GM12875 (cell line): Measurements from ENCODE around the gene PCGF3.
A peak's percentile ranks its signal among the peaks of the same experiment; 100 is the strongest.

Experiments used
- H3K4me3 ChIP-seq: one replicate; pipeline ENCODE4 v1.5.1; 2011; ENCODE audit warnings: low read depth, low read length, control low read depth
- TF ChIP-seq, protein P1 (sequence below): IDR thresholded peaks from 2 replicates; pipeline ENCODE4 v1.5.1; 2011; ENCODE audit warnings: low read depth, mild to moderate bottlenecking, control low read depth, inconsistent platforms, low read length, moderate library complexity, borderline replicate concordance; ENCODE audit not compliant: insufficient read depth

Gene PCGF3

DNA sequence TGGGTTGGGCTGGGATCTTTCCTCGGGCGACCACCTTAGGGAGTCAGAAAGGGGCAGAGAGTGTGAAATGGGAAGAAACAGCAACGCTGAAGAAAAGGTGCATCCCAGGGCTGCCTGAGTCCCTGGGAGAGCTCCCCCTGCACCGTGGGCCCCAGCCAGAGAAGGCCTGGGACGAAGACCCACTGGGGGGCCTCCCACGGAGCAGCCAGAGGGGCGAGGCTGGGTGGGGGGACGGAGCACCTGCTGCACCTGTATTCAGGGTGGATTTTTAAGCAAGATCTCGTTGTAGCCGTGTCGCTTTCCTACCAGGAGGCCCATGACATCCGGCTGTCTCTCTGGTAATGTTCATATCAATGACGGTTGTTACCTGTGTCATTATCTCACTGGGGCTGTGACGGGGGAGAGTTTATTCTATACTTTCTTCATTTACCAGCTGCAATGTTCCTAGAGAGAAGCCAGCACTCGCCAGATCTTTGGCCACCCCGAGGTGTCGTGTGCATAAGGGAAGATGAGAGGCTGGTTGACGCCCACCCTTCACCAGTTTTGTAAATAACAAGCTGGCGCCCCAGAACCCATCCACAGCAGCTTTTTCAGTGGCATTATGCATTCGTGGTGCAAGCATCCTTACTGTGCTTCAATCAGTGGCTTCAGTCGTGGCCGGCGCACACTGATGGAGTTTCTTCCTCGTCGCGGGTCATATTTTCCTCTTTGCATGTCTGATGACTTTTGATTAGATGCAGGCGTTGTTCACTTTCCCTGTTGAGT lies 5.6 kb upstream of the PCGF3 start:
- no peak overlapping the region for H3K4me3 ChIP-seq
- TF ChIP-seq, protein P1, sequence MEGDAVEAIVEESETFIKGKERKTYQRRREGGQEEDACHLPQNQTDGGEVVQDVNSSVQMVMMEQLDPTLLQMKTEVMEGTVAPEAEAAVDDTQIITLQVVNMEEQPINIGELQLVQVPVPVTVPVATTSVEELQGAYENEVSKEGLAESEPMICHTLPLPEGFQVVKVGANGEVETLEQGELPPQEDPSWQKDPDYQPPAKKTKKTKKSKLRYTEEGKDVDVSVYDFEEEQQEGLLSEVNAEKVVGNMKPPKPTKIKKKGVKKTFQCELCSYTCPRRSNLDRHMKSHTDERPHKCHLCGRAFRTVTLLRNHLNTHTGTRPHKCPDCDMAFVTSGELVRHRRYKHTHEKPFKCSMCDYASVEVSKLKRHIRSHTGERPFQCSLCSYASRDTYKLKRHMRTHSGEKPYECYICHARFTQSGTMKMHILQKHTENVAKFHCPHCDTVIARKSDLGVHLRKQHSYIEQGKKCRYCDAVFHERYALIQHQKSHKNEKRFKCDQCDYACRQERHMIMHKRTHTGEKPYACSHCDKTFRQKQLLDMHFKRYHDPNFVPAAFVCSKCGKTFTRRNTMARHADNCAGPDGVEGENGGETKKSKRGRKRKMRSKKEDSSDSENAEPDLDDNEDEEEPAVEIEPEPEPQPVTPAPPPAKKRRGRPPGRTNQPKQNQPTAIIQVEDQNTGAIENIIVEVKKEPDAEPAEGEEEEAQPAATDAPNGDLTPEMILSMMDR: no peak

DNA sequence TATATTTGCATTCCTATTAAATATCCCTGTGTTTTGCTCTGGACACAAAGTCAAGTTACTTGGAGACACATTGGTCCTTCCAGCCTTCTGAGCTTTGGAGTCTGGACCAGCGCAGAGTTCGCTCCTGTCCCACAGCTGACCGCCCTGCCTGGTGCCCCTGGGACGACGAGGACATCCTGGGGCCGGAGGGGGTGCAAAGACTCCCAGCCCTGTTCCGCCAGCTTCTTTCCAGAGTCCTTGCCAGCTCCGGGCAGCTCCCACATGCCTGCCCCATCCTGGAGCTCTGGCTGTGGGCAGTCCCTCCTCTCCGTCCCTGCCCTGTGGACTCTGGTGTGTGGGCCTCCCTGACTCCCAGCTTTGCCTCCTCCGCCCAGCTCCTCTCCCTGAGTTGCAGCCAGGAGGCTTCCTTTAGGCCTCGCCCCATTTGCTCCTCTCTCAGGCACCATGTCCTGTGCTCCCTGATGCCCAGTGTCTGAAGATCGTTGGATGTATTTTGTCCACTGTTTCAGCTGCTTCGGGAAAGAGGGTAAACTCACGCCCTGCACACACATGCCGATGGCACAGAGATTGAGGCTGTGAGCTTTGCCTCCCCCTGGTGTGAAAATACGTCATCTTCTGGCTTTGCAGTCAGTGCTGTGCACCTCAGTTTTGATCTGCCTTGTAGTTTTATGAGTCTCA lies 4.9 kb upstream of the PCGF3 start:
- TF ChIP-seq, protein P1: no peak
- no peak overlapping the region for H3K4me3 ChIP-seq

DNA sequence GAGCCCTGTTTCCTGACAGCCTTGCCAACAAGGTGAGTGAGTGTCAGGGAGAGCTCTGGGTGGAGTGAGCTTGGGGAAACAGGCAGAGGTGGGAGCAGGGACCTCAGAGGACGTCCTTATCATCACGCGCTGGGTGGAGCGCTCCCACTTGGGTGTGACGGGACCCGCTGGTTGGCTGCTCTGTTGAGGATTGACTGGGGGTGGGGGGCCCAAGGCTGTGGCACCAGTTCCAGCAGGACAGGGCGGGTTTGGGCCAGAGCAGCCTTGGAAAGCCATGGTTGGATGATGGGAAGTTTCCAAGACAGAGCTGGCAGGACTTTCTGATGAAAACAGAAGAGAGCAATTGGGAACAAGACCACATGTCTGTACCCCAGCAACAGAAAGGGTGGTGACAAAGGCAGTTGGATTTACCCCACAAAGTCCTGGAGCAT lies 3.0 kb upstream of the PCGF3 start:
- H3K4me3 ChIP-seq: no peak overlapping the region
- TF ChIP-seq, protein P1: no peak

- no peak overlapping the region for H3K4me3 ChIP-seq
- TF ChIP-seq, protein P1: no peak
These were observed 2.1 kb upstream of the PCGF3 start for GRCh38 chr4:703336-704197.

GRCh38 chr4:704198-704891 lies 1.3 kb upstream of the PCGF3 start:
- H3K4me3 ChIP-seq: no peak overlapping the region
- TF ChIP-seq, protein P1: no peak

GRCh38 chr4:704971-705277 lies 708 bp upstream of the PCGF3 start:
- no peak overlapping the region for H3K4me3 ChIP-seq
- TF ChIP-seq, protein P1: no peak

DNA sequence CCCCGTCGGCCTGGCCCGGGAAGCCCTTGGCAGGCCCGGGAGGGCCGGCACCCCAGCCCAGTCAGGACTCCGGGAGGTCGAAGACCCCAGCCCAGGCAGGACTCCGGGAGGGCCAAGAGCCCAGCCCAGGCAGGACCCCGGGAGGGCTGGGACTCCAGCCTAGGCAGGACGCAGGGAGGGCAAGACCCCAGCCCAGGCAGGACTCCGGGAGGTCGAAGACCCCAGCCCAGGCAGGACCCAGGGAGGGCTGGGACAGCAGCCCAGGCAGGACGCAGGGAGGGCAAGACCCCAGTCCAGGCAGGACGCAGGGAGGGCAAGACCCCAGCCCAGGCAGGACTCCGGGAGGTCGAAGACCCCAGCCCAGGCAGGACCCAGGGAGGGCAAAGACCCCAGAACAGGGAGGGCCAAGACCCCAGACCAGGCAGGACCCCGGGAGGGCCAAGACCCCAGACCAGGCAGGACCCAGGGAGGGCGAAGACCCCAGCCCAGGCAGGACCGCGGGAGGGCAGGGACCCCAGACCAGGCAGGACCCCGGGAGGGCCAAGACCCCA lies 526 bp downstream of the PCGF3 start:
- H3K4me3 ChIP-seq: peak overlapping the region; percentile 88
